ENCODE results near the gene CSNK2A2. TPM values are rescaled to one million over a fixed set of nuclear protein-coding genes. Genes with fewer than 3 reads are reported as not detected.

The CSNK2A2 gene
- total RNA-seq = 27.2 and 33.8 TPM in 2 replicates

- DNase-seq (ENCODE audit: low read depth in 2 of 2) = peak; percentile 18 to 76
These were observed at the start of gene CSNK2A2 for GRCh38 chr16:58198022-58198683. CSNK2A2 (minus strand) TSS chr16:58198106; CDS start chr16:58197736, 370 bp downstream.

- no peak for DNase-seq (ENCODE audit: low read depth in 2 of 2)
These were observed 45.7 kb upstream of the CSNK2A2 start for GRCh38 chr16:58243528-58244004.

- DNase-seq (ENCODE audit: low read depth in 2 of 2) = no peak
These were observed 38.9 kb upstream of the CSNK2A2 start for GRCh38 chr16:58236831-58237230.

- peak; percentile 18 to 54 for DNase-seq (ENCODE audit: low read depth in 2 of 2)
These were observed 38.4 kb upstream of the CSNK2A2 start for GRCh38 chr16:58236231-58236690.

DNA sequence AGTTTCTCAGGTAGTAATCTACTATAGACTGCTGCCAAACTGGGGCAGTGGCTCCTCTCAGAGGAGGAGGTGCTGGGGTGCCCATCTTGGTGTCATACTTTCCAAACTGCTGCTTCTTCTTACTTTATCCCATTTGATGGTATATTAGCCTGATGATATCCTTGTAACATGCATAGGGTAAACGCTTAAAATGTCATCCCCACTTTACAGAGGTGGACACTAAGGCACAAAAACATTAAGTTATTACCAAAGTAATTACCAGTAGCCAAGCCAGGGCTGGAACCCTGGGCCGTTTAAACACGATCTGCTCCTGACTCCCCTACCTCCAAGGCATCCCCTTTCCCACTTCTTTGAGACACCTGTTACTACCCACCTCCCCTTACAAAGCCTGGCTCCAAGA is 37.8 kb upstream of the CSNK2A2 start:
- no peak for DNase-seq (ENCODE audit: low read depth in 2 of 2)

- DNase-seq (ENCODE audit: low read depth in 2 of 2) = no peak
These were observed 37.1 kb upstream of the CSNK2A2 start for GRCh38 chr16:58234831-58235595.

GRCh38 chr16:58230259-58230658 is 32.4 kb upstream of the CSNK2A2 start:
- DNase-seq (ENCODE audit: low read depth in 2 of 2) = no peak

DNA sequence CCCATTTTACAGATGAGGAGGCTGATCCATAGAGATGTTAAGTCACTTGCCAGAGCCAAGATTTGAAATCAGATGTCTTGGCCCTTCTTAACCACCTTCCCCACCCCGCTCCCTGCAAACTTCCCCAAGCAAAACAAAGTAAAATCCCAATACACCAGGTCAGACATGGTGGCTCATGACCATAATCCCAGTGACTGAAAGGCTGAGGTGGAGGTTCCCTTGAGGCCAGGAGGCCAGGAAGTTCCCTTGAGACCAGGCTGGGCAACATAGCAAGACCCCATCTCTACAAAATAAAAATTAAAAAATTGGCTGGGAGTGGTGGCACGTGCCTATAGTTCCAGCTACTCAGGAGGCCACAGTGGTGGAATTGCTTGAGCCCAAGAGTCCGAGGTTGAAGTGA is 28.9 kb upstream of the CSNK2A2 start:
- no peak for DNase-seq (ENCODE audit: low read depth in 2 of 2)

DNA sequence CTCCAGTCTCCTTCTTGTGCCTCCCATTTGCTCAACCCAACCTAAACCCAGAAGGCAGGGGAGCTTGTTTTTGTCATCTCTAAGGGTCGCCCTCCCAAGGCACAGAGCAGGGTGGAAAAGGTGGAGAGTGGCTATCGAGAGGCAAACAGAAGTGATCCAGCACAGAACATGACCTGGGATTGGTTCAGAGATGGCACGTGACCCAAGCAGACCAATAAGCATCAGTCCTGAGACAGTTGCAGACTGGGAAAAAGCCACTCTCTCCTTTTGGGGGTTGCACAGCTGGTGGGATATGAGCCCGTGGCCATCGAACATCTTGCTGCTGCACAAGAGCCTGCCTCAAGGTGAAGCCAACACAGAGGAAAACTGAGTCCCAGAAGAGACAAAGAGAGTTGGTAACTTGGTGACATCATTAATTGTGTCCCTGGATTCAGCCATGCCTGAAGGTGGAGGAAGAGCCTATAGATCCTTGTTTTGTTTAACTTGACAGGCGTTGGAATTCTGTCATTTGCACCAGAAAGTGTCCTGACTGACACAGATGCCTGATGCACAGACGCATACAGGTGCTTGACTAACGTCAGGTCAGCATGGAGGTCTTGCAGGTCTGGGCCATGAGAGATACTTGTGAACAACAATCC is 28.2 kb upstream of the CSNK2A2 start:
- DNase-seq (ENCODE audit: low read depth in 2 of 2) = no peak

GRCh38 chr16:58222532-58223316 is 24.8 kb upstream of the CSNK2A2 start:
- no peak for DNase-seq (ENCODE audit: low read depth in 2 of 2)

- DNase-seq (ENCODE audit: low read depth in 2 of 2) = no peak
These were observed 21.5 kb upstream of the CSNK2A2 start for GRCh38 chr16:58219432-58219831.

DNA sequence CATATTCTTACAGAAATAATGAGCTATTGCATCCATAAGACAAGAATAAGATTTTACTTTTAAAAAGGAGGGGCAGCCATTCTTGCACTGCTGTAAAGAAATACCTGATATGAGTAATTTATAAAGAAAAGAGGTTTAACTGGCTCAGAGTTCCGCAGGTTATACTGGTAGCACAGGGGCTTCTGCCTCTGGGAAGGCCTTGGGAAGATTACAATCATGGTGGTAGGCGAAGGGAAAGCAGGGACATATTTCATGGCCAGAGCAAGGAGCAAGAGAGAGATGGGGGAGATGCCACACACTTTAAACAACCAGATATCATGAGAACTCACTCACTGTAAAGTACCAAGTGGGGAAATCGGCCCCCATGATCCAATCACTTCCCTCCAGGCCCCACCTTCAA is 20.9 kb upstream of the CSNK2A2 start:
- no peak for DNase-seq (ENCODE audit: low read depth in 2 of 2)

DNA sequence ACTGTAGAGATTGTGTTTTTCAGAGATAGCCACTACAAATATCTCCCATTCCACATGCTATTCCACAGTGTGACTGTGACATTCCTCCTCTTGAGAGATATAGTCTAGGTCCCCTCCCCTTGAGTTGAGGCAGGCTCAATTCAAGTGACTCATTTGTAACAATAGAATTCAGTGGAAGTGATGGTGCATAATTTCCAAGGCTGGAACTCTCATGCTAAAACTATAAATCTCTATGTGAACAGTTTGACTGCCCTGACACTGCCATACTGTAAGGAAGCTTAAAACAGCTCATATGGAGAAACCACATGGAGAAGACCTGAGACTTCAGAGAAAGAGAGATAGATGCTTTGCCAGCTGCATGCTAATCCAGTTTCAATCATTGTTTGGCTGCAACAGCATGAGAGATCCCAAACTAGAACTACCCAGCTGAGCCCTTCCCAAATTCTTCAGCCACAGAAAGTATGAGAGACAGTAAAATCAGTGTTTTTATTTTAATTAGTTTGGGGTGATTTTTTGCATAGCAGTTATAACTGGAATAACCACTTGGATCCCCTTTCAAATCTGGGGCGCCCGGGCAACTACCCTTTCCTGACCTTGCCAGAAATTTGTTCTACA is 19.5 kb upstream of the CSNK2A2 start:
- no peak for DNase-seq (ENCODE audit: low read depth in 2 of 2)

- DNase-seq (ENCODE audit: low read depth in 2 of 2) = no peak
These were observed 15.1 kb upstream of the CSNK2A2 start for GRCh38 chr16:58212824-58213655.

GRCh38 chr16:58211846-58212245 is 13.9 kb upstream of the CSNK2A2 start:
- no peak for DNase-seq (ENCODE audit: low read depth in 2 of 2)

GRCh38 chr16:58211245-58211644 is 13.3 kb upstream of the CSNK2A2 start:
- DNase-seq (ENCODE audit: low read depth in 2 of 2) = no peak

GRCh38 chr16:58205276-58206036 is 7.5 kb upstream of the CSNK2A2 start:
- no peak for DNase-seq (ENCODE audit: low read depth in 2 of 2)

GRCh38 chr16:58201163-58201562 is 3.3 kb upstream of the CSNK2A2 start:
- no peak for DNase-seq (ENCODE audit: low read depth in 2 of 2)

GRCh38 chr16:58200004-58200797 is 2.3 kb upstream of the CSNK2A2 start:
- no peak for DNase-seq (ENCODE audit: low read depth in 2 of 2)
